Mucosa of descending colon (tissue), 3 donors: Measurements from ENCODE around the gene CLEC10A. TPM values are rescaled to one million over a fixed set of nuclear protein-coding genes. Genes with fewer than 3 reads are reported as not detected.

Source experiments
- ATAC-seq: fragments of 200-7000 bp; cut with Tn5 transposase; one replicate; pipeline ENCODE4 v1.9.1; 2020; ENCODE audit warnings: mild to moderate bottlenecking, moderate library complexity
- DNase-seq, 3 donors: peaks; one replicate each; pipeline ENCODE4 v3.0.0-alpha.2; 2020
- H3K36me3 ChIP-seq: fragments of 200-600 bp; one replicate; pipeline ENCODE4 v1.8.0; 2021; ENCODE audit warnings: low read depth, mild to moderate bottlenecking
- H3K4me1 ChIP-seq: fragments of 200-600 bp; one replicate; pipeline ENCODE4 v1.8.0; 2021; ENCODE audit warnings: low read depth, mild to moderate bottlenecking
- H3K4me3 ChIP-seq: fragments of 200-600 bp; one replicate; pipeline ENCODE4 v1.8.0; 2021; ENCODE audit warnings: mild to moderate bottlenecking
- H3K9me3 ChIP-seq: fragments of 200-600 bp; one replicate; pipeline ENCODE4 v1.8.0; 2021; ENCODE audit warnings: mild to moderate bottlenecking
- intact Hi-C, 2 donors: fragments of 100-400 bp; cut with DNase I in 1 of 2; cut with micrococcal nuclease in 1 of 2; formaldehyde crosslinking; loops; one replicate each; pipeline versions ENCODE4 v1.11.0 to v1.11.1; 2022; cut with DNase I, micrococcal nuclease
- total RNA-seq, 3 donors: library from RNA; stranded (reverse); fragmentation: NEBNext Ultra II Directional in 2 of 3; extraction: Animal tissue kit (Norgen Biotek cat#: 25700) in 2 of 3; gene quantifications; one replicate each; pipeline versions ENCODE4 v1.2.1 to v1.2.4, GENCODE V29; 2021 to 2023
- TF ChIP-seq, protein P1 (sequence below): fragments of 200-600 bp; IDR thresholded peaks from one replicate; pipeline ENCODE4 v1.8.0; 2022; ENCODE audit warnings: antibody characterized with exemption, mild to moderate bottlenecking
- donor health status: DM: no; HTN: no; CAD: no; lungs with moderate emphysema.
- donor health status: DM: no; HTN: no; CAD: no.
- donor health status: DM: no; HTN: yes; CAD: no.

CLEC10A gene
- total RNA-seq, 3 donors from 2014 or later, result 3.1 to 15.1 (median 8.9) TPM

DNA sequence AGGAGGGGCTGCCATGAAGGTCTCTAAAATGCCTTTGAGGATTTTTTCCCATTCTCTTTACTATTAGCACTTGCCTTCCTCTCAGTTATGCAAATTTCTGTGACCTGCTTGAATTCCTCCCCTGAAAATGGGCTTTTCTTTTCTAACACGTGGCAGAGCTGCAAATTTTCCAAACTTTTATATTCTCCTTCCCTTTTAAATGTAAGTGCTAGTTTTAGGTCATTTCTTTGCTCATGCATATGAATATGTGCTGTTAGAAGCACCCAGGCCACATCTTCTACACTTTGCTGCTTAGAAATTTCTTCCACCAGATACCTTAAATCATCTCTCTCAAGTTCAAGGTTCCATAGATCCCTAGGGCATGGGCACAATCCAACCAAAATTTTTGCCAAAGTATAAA, 11.8 kb downstream of the CLEC10A start:
- no peaks in the 10 kb centered on the region for H3K36me3 ChIP-seq
- H3K9me3 ChIP-seq, result peaks cover 4% of the 10 kb centered on the region
- intact Hi-C loops, result no loop called here
- H3K4me1 ChIP-seq, result no peaks in the 10 kb centered on the region
- TF ChIP-seq, protein P1, sequence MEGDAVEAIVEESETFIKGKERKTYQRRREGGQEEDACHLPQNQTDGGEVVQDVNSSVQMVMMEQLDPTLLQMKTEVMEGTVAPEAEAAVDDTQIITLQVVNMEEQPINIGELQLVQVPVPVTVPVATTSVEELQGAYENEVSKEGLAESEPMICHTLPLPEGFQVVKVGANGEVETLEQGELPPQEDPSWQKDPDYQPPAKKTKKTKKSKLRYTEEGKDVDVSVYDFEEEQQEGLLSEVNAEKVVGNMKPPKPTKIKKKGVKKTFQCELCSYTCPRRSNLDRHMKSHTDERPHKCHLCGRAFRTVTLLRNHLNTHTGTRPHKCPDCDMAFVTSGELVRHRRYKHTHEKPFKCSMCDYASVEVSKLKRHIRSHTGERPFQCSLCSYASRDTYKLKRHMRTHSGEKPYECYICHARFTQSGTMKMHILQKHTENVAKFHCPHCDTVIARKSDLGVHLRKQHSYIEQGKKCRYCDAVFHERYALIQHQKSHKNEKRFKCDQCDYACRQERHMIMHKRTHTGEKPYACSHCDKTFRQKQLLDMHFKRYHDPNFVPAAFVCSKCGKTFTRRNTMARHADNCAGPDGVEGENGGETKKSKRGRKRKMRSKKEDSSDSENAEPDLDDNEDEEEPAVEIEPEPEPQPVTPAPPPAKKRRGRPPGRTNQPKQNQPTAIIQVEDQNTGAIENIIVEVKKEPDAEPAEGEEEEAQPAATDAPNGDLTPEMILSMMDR, result no peak
- no peak overlapping the region for H3K4me3 ChIP-seq
- DNase-seq (no peak), ATAC-seq (no peak)

DNA sequence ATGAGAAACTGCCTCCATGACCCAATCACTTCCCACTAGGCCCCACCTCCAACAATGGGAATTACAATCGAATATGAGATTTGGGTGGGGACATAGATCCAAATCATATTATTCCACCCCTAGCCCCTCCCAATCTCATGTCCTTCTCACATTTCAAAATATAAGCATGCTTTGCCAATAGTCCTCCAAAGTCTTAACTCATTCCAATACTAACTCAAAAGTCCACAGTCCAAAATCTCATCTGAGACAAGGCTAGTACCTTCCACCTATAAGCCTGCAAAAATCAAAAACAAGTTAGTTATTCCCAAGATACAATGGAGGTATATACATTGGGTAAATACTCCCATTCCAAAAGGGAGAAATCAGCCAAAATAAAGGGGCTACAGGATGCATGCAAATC, 12.9 kb downstream of the CLEC10A start:
- TF ChIP-seq, protein P1, result no peak
- no peak for DNase-seq
- intact Hi-C loops, result no loop called here
- no peaks in the 10 kb centered on the region for H3K4me1 ChIP-seq
- no peak overlapping the region for H3K4me3 ChIP-seq
- no peak for ATAC-seq
- H3K9me3 ChIP-seq, result peaks cover 4% of the 10 kb centered on the region
- no peaks in the 10 kb centered on the region for H3K36me3 ChIP-seq

DNA sequence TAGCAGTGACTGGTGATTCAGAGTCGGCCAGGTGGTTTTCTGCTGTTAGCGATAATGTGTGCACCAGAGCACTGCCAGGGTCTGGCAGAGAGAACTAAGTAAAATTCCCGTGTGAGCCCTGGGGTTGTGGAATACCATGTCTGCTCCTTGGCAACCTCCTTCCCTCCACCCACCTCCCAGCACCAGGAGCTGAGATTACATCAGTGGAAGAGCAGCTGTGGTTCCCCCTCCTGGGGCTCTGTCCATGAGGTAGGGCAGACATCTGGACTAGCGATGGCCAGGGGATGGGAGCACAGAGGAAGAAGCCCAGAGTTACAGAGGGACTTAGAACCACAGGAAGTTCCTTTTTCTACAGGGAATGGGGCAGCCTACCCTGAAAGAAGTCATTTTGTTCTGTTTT, 15.8 kb downstream of the CLEC10A start:
- no peak for DNase-seq
- no peak overlapping the region for H3K4me3 ChIP-seq
- intact Hi-C loops, result no loop called here
- TF ChIP-seq, protein P1, result no peak
- no peaks in the 10 kb centered on the region for H3K36me3 ChIP-seq
- no peak for ATAC-seq
- H3K4me1 ChIP-seq, result no peaks in the 10 kb centered on the region
- H3K9me3 ChIP-seq, result peaks cover 4% of the 10 kb centered on the region

DNA sequence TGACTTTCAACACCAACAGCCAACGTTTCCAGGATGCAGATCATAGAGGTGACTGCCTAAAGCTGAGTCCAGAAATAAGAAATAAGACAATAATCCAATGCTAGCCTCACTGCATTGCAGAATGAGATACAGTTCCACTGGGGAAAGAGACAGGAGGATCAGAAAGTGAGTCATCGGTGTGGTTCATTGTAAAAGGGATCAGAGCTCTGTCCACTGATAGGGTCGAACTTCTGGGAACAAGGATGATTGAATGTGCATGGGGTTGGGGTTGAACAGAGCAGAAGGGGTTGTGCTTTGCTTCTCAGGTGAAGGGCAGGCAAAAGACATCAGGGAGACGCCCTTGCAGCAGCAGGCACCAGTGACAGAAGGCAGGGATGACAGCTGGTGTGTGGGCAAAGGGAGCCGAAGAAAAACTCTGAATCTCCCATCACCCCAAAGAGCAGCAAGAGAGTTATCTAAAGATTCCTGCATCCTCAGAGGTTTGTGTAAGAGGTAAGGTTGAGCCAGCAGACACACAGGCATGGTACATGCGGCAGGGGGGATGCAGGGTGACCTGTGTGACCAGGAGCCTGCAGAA, 16.4 kb downstream of the CLEC10A start:
- H3K36me3 ChIP-seq, result no peaks in the 10 kb centered on the region
- H3K9me3 ChIP-seq, result peaks cover 4% of the 10 kb centered on the region
- H3K4me3 ChIP-seq, result no peak overlapping the region
- TF ChIP-seq, protein P1, result no peak
- DNase-seq (no peak), ATAC-seq (no peak)
- H3K4me1 ChIP-seq, result no peaks in the 10 kb centered on the region
- intact Hi-C loops, result no loop called here

DNA sequence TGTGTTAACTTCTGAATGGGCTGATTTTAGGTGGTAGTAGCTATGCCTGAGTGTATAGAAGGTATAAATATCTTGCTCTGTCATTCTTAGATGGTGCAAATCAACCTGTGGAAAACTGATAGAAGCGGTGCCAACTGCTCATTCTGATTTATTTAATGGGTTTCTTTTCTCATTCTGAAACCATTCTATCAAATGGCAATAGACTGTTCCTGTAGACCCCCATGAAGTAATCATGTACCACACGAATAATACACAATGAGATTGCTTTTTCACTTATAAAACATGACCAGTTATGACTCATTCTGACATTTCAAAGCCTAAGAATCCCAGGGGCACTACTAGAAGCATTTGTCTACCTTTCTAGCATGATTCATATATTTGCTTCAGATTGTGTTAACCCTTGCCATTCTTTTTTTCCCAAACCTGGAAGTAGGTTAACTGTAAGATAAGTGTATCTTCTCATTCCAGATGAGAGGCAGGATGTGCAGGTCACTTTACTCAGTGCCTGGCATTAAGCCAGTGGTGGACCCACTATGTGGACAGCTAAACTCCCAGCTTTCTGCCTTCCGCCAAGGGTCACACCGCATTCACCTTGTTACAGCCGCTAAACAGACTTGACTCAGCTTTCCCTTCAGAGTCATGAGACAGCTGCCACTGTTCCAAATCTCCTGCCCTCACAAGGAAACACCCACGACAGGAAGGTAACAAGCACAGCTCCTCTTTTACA, 19.7 kb downstream of the CLEC10A start:
- Histone ChIP-seq H3K4me3 (no peak overlapping the region), H3K4me1 (no peaks in the 10 kb centered on the region), H3K36me3 (no peaks in the 10 kb centered on the region), H3K9me3 (no peaks in the 10 kb centered on the region)
- no peak for ATAC-seq
- DNase-seq, result no peak
- TF ChIP-seq, protein P1, result no peak
- intact Hi-C loops, result no loop called here
